OCI-LY1 (cell line): ENCODE data around the gene NKIRAS2.

Experiments used
- EZH2 ChIP-seq: fragments of 200-600 bp; sonication (generic), shearing (Covaris generic); IDR thresholded peaks from 2 replicates; pipeline ENCODE4 v1.8.0; 2017; ENCODE audit warnings: borderline replicate concordance, mixed run types, mild to moderate bottlenecking, antibody characterized with exemption, low read length, moderate library complexity, mixed read lengths
- TF ChIP-seq, protein P1 (sequence below): fragments of 200-600 bp; sonication (generic), shearing (Covaris generic); IDR thresholded peaks from 2 replicates; pipeline ENCODE4 v1.5.1; 2017; ENCODE audit warnings: mild to moderate bottlenecking, antibody characterized with exemption, low read length, moderate library complexity, mixed read lengths

GRCh38 chr17:42005166-42005565, 14.7 kb upstream of the NKIRAS2 start:
- TF ChIP-seq, protein P1, sequence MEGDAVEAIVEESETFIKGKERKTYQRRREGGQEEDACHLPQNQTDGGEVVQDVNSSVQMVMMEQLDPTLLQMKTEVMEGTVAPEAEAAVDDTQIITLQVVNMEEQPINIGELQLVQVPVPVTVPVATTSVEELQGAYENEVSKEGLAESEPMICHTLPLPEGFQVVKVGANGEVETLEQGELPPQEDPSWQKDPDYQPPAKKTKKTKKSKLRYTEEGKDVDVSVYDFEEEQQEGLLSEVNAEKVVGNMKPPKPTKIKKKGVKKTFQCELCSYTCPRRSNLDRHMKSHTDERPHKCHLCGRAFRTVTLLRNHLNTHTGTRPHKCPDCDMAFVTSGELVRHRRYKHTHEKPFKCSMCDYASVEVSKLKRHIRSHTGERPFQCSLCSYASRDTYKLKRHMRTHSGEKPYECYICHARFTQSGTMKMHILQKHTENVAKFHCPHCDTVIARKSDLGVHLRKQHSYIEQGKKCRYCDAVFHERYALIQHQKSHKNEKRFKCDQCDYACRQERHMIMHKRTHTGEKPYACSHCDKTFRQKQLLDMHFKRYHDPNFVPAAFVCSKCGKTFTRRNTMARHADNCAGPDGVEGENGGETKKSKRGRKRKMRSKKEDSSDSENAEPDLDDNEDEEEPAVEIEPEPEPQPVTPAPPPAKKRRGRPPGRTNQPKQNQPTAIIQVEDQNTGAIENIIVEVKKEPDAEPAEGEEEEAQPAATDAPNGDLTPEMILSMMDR, result no peak
- TF ChIP-seq EZH2, result no peak
